Activated CD4-positive, alpha-beta T cell treated with anti-CD3 and anti-CD28 coated beads, Interleukin-2, amount 50 U/mL, for 16 hours (primary cell): ENCODE measurements around the gene RIN3.

Source experiments
- DNase-seq: peaks from one replicate; pipeline ENCODE4 v3.0.0-alpha.2; 2020

The RIN3 gene

GRCh38 chr14:92651758-92652406 lies 138.3 kb downstream of the RIN3 start:
- DNase-seq, result no peak

- no peak for DNase-seq
Measured at GRCh38 chr14:92652413-92653151, 139.0 kb downstream of the RIN3 start.

GRCh38 chr14:92653162-92653651 lies 139.6 kb downstream of the RIN3 start:
- no peak for DNase-seq

GRCh38 chr14:92654239-92654901 lies 140.8 kb downstream of the RIN3 start:
- DNase-seq, result no peak

- DNase-seq, result no peak
Measured at GRCh38 chr14:92655419-92656201, 142.0 kb downstream of the RIN3 start.

GRCh38 chr14:92656306-92657081 lies 142.9 kb downstream of the RIN3 start:
- no peak for DNase-seq

GRCh38 chr14:92657457-92658142 lies 144.0 kb downstream of the RIN3 start:
- no peak for DNase-seq

- no peak for DNase-seq
Measured at GRCh38 chr14:92658160-92658559, 144.6 kb downstream of the RIN3 start.

GRCh38 chr14:92658684-92659083 lies 145.1 kb downstream of the RIN3 start:
- no peak for DNase-seq

- DNase-seq, result no peak
Measured at GRCh38 chr14:92659765-92660561, 146.4 kb downstream of the RIN3 start.

GRCh38 chr14:92660571-92660970 lies 147.0 kb downstream of the RIN3 start:
- DNase-seq, result no peak

GRCh38 chr14:92663049-92663448 lies 149.5 kb downstream of the RIN3 start:
- no peak for DNase-seq

- no peak for DNase-seq
Measured at GRCh38 chr14:92665661-92666110, 152.1 kb downstream of the RIN3 start.

- DNase-seq, result no peak
Measured at GRCh38 chr14:92666251-92666650, 152.7 kb downstream of the RIN3 start.

- DNase-seq, result no peak
Measured at GRCh38 chr14:92668276-92668973, 154.8 kb downstream of the RIN3 start.

GRCh38 chr14:92670160-92670559 lies 156.6 kb downstream of the RIN3 start:
- DNase-seq, result no peak

- no peak for DNase-seq
Measured at GRCh38 chr14:92670643-92671366, 157.2 kb downstream of the RIN3 start.

- DNase-seq, result no peak
Measured at GRCh38 chr14:92673601-92674150, 160.1 kb downstream of the RIN3 start.

GRCh38 chr14:92675421-92675820 lies 161.8 kb downstream of the RIN3 start:
- DNase-seq, result no peak
